Tibial nerve (tissue), 4 donors: Measurements from ENCODE around the gene GLE1.

Experiments used
- EP300 ChIP-seq, 2 donors: sonication (generic); formaldehyde crosslinking; IDR thresholded peaks; one replicate each; pipeline ENCODE4 v1.6.1; 2017; ENCODE audit warnings: antibody characterized with exemption in 2 of 2, mild to moderate bottlenecking in 1 of 2
- TF ChIP-seq, protein P1 (sequence below), 5 experiments: fragments of 200-600 bp in 3 of 5; fragments of 450-650 bp in 2 of 5; sonication (generic) in 3 of 5; IDR thresholded peaks; one replicate each; pipeline ENCODE4 v1.5.1; 2016 to 2019; ENCODE audit warnings: antibody characterized with exemption in 5 of 5, mild to moderate bottlenecking in 3 of 5, moderate library complexity in 2 of 5

DNA sequence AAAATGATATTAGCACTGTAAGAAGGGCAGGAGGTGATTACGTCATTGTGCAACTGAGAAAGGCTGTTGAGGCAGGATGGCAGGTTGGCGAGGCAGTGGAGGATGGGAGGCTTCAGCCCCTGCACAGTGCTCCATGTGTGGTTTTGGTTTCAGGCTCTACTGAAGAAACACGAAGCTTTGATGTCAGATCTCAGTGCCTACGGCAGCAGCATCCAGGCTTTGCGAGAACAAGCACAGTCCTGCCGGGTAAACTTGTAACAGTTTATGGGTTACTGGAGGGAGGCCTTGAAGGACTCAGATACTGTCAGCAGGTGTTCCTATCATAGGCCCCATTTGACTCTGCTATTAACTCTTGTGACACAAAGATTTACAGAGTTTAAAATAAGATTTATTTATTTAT is 82.9 kb downstream of the GLE1 start:
- TF ChIP-seq, protein P1, sequence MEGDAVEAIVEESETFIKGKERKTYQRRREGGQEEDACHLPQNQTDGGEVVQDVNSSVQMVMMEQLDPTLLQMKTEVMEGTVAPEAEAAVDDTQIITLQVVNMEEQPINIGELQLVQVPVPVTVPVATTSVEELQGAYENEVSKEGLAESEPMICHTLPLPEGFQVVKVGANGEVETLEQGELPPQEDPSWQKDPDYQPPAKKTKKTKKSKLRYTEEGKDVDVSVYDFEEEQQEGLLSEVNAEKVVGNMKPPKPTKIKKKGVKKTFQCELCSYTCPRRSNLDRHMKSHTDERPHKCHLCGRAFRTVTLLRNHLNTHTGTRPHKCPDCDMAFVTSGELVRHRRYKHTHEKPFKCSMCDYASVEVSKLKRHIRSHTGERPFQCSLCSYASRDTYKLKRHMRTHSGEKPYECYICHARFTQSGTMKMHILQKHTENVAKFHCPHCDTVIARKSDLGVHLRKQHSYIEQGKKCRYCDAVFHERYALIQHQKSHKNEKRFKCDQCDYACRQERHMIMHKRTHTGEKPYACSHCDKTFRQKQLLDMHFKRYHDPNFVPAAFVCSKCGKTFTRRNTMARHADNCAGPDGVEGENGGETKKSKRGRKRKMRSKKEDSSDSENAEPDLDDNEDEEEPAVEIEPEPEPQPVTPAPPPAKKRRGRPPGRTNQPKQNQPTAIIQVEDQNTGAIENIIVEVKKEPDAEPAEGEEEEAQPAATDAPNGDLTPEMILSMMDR (IDR thresholded peaks at IDR 0.05) = no peak
- TF ChIP-seq EP300 (IDR thresholded peaks at IDR 0.05) = no peak
